GM12892 (cell line): Measurements from ENCODE around the gene LATS2.
"Not testable (repeated sequence)": the region's sequence is repeated elsewhere in the genome, so short reads cannot be mapped to it uniquely, and the experiment has no call there.

Source experiments
- DNase-seq: peaks from one replicate; pipeline ENCODE4 v3.0.0; 2011; ENCODE audit not compliant: insufficient read length
- FAIRE-seq: peaks from 2 replicates; lab custom pipeline; 2011; peaks lifted over from hg19 to GRCh38; lab: Jason Lieb, UNC
- POLR2A ChIP-seq: IDR thresholded peaks from 2 replicates; pipeline ENCODE4 v1.6.1; 2011; ENCODE audit warnings: low read depth, low read length, control low read depth
- POLR2AphosphoS5 ChIP-seq: IDR thresholded peaks from 2 replicates; pipeline ENCODE4 v1.6.1; 2011; ENCODE audit warnings: low read depth, low read length, control low read depth
- TAF1 ChIP-seq: IDR thresholded peaks from 2 replicates; pipeline ENCODE4 v1.6.1; 2011; ENCODE audit warnings: low read depth, mild to moderate bottlenecking, control low read depth, low read length, borderline replicate concordance

The LATS2 gene

GRCh38 chr13:21054313-21054712 is 7.1 kb downstream of the LATS2 start:
- TF ChIP-seq TAF1 (no peak), POLR2AphosphoS5 (no peak), POLR2A (no peak)
- no peak for DNase-seq
- FAIRE-seq = no peak

GRCh38 chr13:21053231-21053630 is 8.2 kb downstream of the LATS2 start:
- FAIRE-seq (no peak), DNase-seq (no peak)
- TF ChIP-seq TAF1 (no peak), POLR2A (no peak), POLR2AphosphoS5 (no peak)

- DNase-seq = no peak
- no peak for FAIRE-seq
- no peak for TF ChIP-seq POLR2A
- TF ChIP-seq TAF1 = no peak
- TF ChIP-seq POLR2AphosphoS5 = no peak
Observed at GRCh38 chr13:21051675-21052074, 9.7 kb downstream of the LATS2 start.

GRCh38 chr13:21050288-21051197 is 10.8 kb downstream of the LATS2 start:
- DNase-seq = no peak
- FAIRE-seq = no peak
- TF ChIP-seq POLR2AphosphoS5 (no peak), POLR2A (no peak), TAF1 (no peak)

- not testable (repeated sequence) for FAIRE-seq, DNase-seq
Observed at GRCh38 chr13:21049731-21050130, 11.7 kb downstream of the LATS2 start.

GRCh38 chr13:21048901-21049698 is 12.3 kb downstream of the LATS2 start:
- DNase-seq (no peak), FAIRE-seq (no peak)
- TF ChIP-seq POLR2AphosphoS5 (no peak), POLR2A (no peak), TAF1 (no peak)

- TF ChIP-seq POLR2A = no peak
- no peak for TF ChIP-seq TAF1
- TF ChIP-seq POLR2AphosphoS5 = no peak
- DNase-seq = no peak
- FAIRE-seq = no peak
Observed at GRCh38 chr13:21047591-21048282, 13.6 kb downstream of the LATS2 start.

- no peak for FAIRE-seq
- no peak for DNase-seq
- TF ChIP-seq POLR2AphosphoS5 (no peak), POLR2A (no peak), TAF1 (no peak)
Observed at GRCh38 chr13:21047087-21047486, 14.3 kb downstream of the LATS2 start.

GRCh38 chr13:21046203-21046602 is 15.2 kb downstream of the LATS2 start:
- FAIRE-seq = no peak
- DNase-seq = no peak
- no peak for TF ChIP-seq TAF1
- TF ChIP-seq POLR2AphosphoS5 = no peak
- TF ChIP-seq POLR2A = no peak

GRCh38 chr13:21045100-21045499 is 16.3 kb downstream of the LATS2 start:
- FAIRE-seq (no peak), DNase-seq (no peak)
- no peak for TF ChIP-seq POLR2AphosphoS5
- no peak for TF ChIP-seq TAF1
- no peak for TF ChIP-seq POLR2A

GRCh38 chr13:21043898-21044297 is 17.5 kb downstream of the LATS2 start:
- DNase-seq = no peak
- no peak for FAIRE-seq
- TF ChIP-seq POLR2AphosphoS5 (no peak), TAF1 (no peak), POLR2A (no peak)
